GM18520 (cell line): ENCODE results near the gene RBFOX2.
"Not testable (repeated sequence)": the region's sequence is repeated elsewhere in the genome, so short reads cannot be mapped to it uniquely, and the experiment has no call there.

Experiments used
- ATAC-seq: cut with Tn5 transposase; IDR thresholded peaks from one replicate; pipeline ENCODE4 v1.9.1; 2021; ENCODE audit not compliant: unreplicated experiment

The RBFOX2 gene

GRCh38 chr22:35791788-35792187, 236.8 kb downstream of the RBFOX2 start:
- not testable (repeated sequence) for ATAC-seq

- no peak for ATAC-seq
Measured at GRCh38 chr22:35785181-35785923, 243.3 kb downstream of the RBFOX2 start.

- ATAC-seq = no peak
Measured at GRCh38 chr22:35784633-35785032, 244.0 kb downstream of the RBFOX2 start.

- ATAC-seq = no peak
Measured at GRCh38 chr22:35783943-35784614, 244.5 kb downstream of the RBFOX2 start.

GRCh38 chr22:35782504-35782903, 246.1 kb downstream of the RBFOX2 start:
- ATAC-seq = no peak

- ATAC-seq = no peak
Measured at GRCh38 chr22:35781898-35782297, 246.7 kb downstream of the RBFOX2 start.

- ATAC-seq = no peak
Measured at GRCh38 chr22:35777335-35777975, 251.2 kb downstream of the RBFOX2 start.

- no peak for ATAC-seq
Measured at GRCh38 chr22:35775339-35775738, 253.3 kb downstream of the RBFOX2 start.

GRCh38 chr22:35769974-35770373, 258.6 kb downstream of the RBFOX2 start:
- no peak for ATAC-seq

GRCh38 chr22:35766654-35767580, 261.7 kb downstream of the RBFOX2 start:
- no peak for ATAC-seq

GRCh38 chr22:35761037-35761436, 267.6 kb downstream of the RBFOX2 start:
- ATAC-seq = no peak

- no peak for ATAC-seq
Measured at GRCh38 chr22:35758394-35758793, 270.2 kb downstream of the RBFOX2 start.

GRCh38 chr22:35756722-35757121, 271.9 kb downstream of the RBFOX2 start:
- no peak for ATAC-seq

- ATAC-seq = no peak
Measured at GRCh38 chr22:35754761-35755160, 273.9 kb downstream of the RBFOX2 start.

GRCh38 chr22:35752863-35753189, 275.8 kb downstream of the RBFOX2 start:
- no peak for ATAC-seq

GRCh38 chr22:35752006-35752862, 276.4 kb downstream of the RBFOX2 start:
- ATAC-seq = no peak

GRCh38 chr22:35749808-35750207, 278.8 kb downstream of the RBFOX2 start:
- peak; percentile 52 for ATAC-seq

GRCh38 chr22:35746946-35747703, 281.5 kb downstream of the RBFOX2 start:
- no peak for ATAC-seq

- ATAC-seq = no peak
Measured at GRCh38 chr22:35746248-35746647, 282.4 kb downstream of the RBFOX2 start.
